GM20431 (cell line): ENCODE data around the gene ANKRD2.

Experiments used
- in situ Hi-C: fragments of 300-500 bp; cut with MseI, MboI; formaldehyde crosslinking; loops from one replicate; pipeline ENCODE4 v1.15.0; 2020; ENCODE audit warnings: low sequenced_read_pairs; ENCODE audit not compliant: unreplicated experiment

The ANKRD2 gene

DNA sequence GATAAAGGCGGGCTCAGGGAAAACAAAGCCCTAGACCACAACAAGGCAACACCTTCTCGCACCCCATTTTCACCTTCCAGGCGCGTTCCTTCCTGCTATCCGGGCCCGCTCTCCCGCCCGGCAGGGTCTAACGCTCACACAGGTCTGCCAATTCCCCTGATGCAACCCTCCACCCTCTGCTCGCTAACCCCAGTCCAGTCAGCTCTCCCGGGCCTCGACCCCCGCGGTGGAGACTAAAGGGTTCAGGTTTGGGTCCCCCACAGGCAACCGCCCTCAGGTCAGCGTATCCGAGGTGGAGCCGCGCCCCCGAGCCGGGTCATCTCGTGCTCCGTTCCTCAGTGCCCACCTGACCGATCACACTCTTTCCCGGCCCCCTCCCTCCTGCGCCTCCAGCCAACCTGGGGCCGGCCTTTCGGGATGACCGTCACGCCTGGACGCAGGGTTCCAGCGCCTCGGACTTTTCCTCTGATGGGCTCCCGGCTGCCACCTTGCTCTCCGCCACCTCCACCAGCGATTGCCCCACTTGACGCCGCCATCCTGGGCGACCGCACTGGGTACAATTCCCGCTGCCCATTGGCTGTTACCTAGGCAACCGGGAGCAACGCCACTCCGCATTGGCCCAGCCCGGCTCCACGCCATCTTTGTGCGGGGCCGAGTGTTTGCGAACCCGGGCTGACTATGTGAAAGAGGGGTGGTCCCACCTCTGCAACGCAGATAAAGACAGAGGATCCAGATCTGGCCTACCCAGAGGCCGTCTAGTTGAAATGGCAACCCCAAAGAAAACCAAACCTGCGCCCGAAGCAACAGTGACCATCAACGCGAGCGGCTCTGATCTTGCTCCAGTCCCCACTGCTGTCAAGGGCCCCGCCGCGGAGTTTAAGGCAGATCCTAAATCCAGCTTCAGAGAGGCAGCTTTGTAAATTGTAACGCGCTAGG is 60.6 kb downstream of the ANKRD2 start, which contains the start of gene MORN4:
TSS of gene MORN4 (minus strand) at position 552 of the 936 bp plus-strand sequence. CDS start 13,847 bp downstream, outside the sequence.
- in situ Hi-C loops = no loop called here
